Neural cell (in vitro differentiated cells): ENCODE measurements around the gene NSMF. TPM values are rescaled to one million over a fixed set of nuclear protein-coding genes. Genes with fewer than 3 reads are reported as not detected.

Experiments
- H2AFZ ChIP-seq: fragments of 200-600, 300-800 bp; sonication (generic), shearing (Covaris generic); 2 replicates; pipeline ENCODE4 v1.6.0; 2014; ENCODE audit warnings: low read depth, mild to moderate bottlenecking, antibody characterized with exemption, low read length, moderate library complexity
- H3F3A ChIP-seq: fragments of 200-600 bp; shearing (Covaris generic); 2 replicates; pipeline ENCODE4 v1.6.1; 2016; ENCODE audit warnings: mild to moderate bottlenecking, moderate library complexity, mixed read lengths, antibody characterized with exemption, low read length; ENCODE audit not compliant: insufficient read depth, poor library complexity, severe bottlenecking
- H3K27ac ChIP-seq: fragments of 200-600, 300-800 bp; sonication (generic), shearing (Covaris generic); 2 replicates; pipeline ENCODE4 v1.5.1; 2014; ENCODE audit warnings: mild to moderate bottlenecking, low read length, moderate library complexity
- H3K27me3 ChIP-seq: fragments of 300-800, 200-600 bp; sonication (generic), shearing (Covaris generic); 2 replicates; pipeline ENCODE4 v1.6.0; 2014; ENCODE audit warnings: mild to moderate bottlenecking, low read depth, low read length, moderate library complexity; ENCODE audit not compliant: insufficient read depth
- H3K36me3 ChIP-seq: fragments of 300-800, 200-600 bp; sonication (generic), shearing (Covaris generic); 2 replicates; pipeline ENCODE4 v1.5.1; 2014; ENCODE audit warnings: mild to moderate bottlenecking, antibody characterized with exemption, low read length, moderate library complexity; ENCODE audit not compliant: insufficient read depth
- H3K4me2 ChIP-seq: fragments of 300-800, 200-600 bp; sonication (generic), shearing (Covaris generic); 2 replicates; pipeline ENCODE4 v1.6.0; 2014; ENCODE audit warnings: mild to moderate bottlenecking, low read length
- H3K4me3 ChIP-seq: fragments of 300-800, 200-600 bp; sonication (generic), shearing (Covaris generic); 2 replicates; pipeline ENCODE4 v1.5.1; 2014; ENCODE audit warnings: mild to moderate bottlenecking, low read length, moderate library complexity
- H3K79me2 ChIP-seq: fragments of 200-600 bp; shearing (Covaris generic); replicated peaks from 2 replicates; pipeline ENCODE4 v1.6.0; 2014; ENCODE audit warnings: mild to moderate bottlenecking, low read length, moderate library complexity; ENCODE audit not compliant: insufficient read depth
- H3K9ac ChIP-seq: fragments of 300-800, 200-600 bp; sonication (generic), shearing (Covaris generic); 2 replicates; pipeline ENCODE4 v1.6.1; 2016; ENCODE audit warnings: mild to moderate bottlenecking, low read length, mixed read lengths
- H3K9me2 ChIP-seq: fragments of 200-600 bp; shearing (Covaris generic); 2 replicates; pipeline ENCODE4 v1.6.1; 2016; ENCODE audit warnings: mild to moderate bottlenecking, low read length, mixed read lengths; ENCODE audit not compliant: insufficient read depth
- H3K9me3 ChIP-seq: fragments of 200-600, 300-800 bp; sonication (generic), shearing (Covaris generic); 2 replicates; pipeline ENCODE4 v1.6.1; 2016; ENCODE audit warnings: mild to moderate bottlenecking, mixed run types, low read length, moderate library complexity, mixed read lengths
- H4K20me1 ChIP-seq: fragments of 200-600 bp; shearing (Covaris generic); 2 replicates; pipeline ENCODE4 v1.6.1; 2016; ENCODE audit warnings: mild to moderate bottlenecking, mixed run types; ENCODE audit not compliant: insufficient read depth
- CTCF ChIP-seq: fragments of 450-650 bp; IDR thresholded peaks from 2 replicates; pipeline ENCODE4 v1.5.1; 2014; ENCODE audit warnings: antibody characterized with exemption, mild to moderate bottlenecking, moderate library complexity; ENCODE audit not compliant: poor library complexity, severe bottlenecking
- EP300 ChIP-seq: fragments of 450-650 bp; conservative IDR thresholded peaks from 2 replicates; pipeline ENCODE4 v1.6.1; 2014; ENCODE audit warnings: antibody characterized with exemption, mild to moderate bottlenecking, moderate library complexity; ENCODE audit not compliant: poor library complexity, severe bottlenecking
- EZH2 ChIP-seq: fragments of 200-600, 300-800 bp; shearing (Covaris generic), sonication (generic); IDR thresholded peaks from 2 replicates; pipeline ENCODE4 v1.6.1; 2014; ENCODE audit warnings: antibody characterized with exemption, low read length, borderline replicate concordance, mild to moderate bottlenecking; ENCODE audit not compliant: insufficient read depth, poor library complexity, severe bottlenecking
- MXI1 ChIP-seq: fragments of 450-650 bp; conservative IDR thresholded peaks from 2 replicates; pipeline ENCODE4 v1.6.1; 2014; ENCODE audit warnings: antibody characterized with exemption, mild to moderate bottlenecking; ENCODE audit not compliant: poor library complexity, severe bottlenecking
- POLR2AphosphoS5 ChIP-seq: IDR thresholded peaks from 2 replicates; pipeline ENCODE4 v1.6.1; 2012
- RAD21 ChIP-seq: fragments of 450-650 bp; conservative IDR thresholded peaks from 2 replicates; pipeline ENCODE4 v1.6.1; 2014; ENCODE audit warnings: antibody characterized with exemption, mild to moderate bottlenecking, moderate library complexity
- REST ChIP-seq: IDR thresholded peaks from 2 replicates; pipeline ENCODE4 v1.6.1; 2012; ENCODE audit warnings: borderline replicate concordance
- SMC3 ChIP-seq: fragments of 450-650 bp; conservative IDR thresholded peaks from 2 replicates; pipeline ENCODE4 v1.6.1; 2014; ENCODE audit warnings: antibody characterized with exemption, mild to moderate bottlenecking, moderate library complexity; ENCODE audit not compliant: poor library complexity
- TAF1 ChIP-seq: IDR thresholded peaks from 2 replicates; pipeline ENCODE4 v1.6.1; 2012; ENCODE audit warnings: low read depth
- polyA plus RNA-seq: library from polyadenylated mRNA; depleted of rRNA; stranded (reverse); fragments of >200 nt; gene quantifications from 2 replicates; pipeline ENCODE4 v1.2.3, GENCODE V29; 2014

Gene NSMF
- polyA plus RNA-seq, 1 donor from 2014 or later = 51.2 TPM

DNA sequence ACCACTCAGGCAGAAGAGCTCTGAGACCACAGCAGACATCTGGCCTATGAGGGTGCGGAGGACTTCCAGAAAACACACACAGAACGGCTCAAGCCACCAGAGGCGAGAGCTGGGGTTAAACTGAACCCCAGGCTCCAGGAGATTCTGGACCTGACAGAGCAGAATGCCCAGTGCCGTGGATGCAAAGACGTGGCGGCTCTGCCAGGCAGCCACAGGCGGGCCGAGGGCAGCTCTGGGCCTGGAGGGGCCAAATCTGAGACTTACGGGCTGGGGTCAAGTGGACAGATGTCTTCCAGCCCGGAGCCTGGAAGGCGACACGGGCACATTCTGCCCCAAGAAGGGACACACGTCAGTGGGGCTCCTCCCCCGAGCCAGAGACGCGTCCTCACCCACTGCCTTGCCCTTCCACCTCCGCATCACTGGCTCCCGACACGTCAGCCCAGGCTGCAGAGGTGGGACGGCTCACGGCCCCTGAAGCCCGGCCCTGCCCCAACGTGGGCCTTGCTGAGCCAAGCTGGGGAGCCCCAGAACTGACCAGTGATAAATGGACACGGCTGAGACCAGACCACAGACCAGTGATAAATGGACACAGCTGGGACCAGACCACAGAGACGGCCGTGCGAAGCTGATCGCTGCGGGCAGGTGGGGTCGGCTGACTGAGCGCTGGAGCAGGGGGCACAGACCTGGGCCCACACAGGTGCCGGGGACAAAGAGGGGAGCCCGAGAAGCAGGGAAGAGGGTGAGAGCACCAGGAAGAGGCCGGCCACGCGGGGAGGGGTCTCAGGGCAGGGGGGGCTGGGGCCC, 40.9 kb upstream of the NSMF start:
- Histone ChIP-seq H2AFZ (no peak overlapping the region), H3K9me2 (no peaks in the 10 kb centered on the region), H3K27ac (no peak overlapping the region), H3K79me2 (no peaks in the 10 kb centered on the region), H3K4me3 (no peak overlapping the region), H3K9me3 (no peaks in the 10 kb centered on the region), H3K4me2 (no peak overlapping the region), H3K36me3 (no peaks in the 10 kb centered on the region), H3F3A (no peaks in the 10 kb centered on the region), H4K20me1 (no peaks in the 10 kb centered on the region), H3K9ac (no peak overlapping the region), H3K27me3 (no peaks in the 10 kb centered on the region)
- TF ChIP-seq CTCF = no peak
- no peak for TF ChIP-seq EZH2
- TF ChIP-seq MXI1 = no peak
- no peak for TF ChIP-seq TAF1
- TF ChIP-seq EP300 = no peak
- TF ChIP-seq REST = no peak
- no peak for TF ChIP-seq SMC3
- no peak for TF ChIP-seq POLR2AphosphoS5
- no peak for TF ChIP-seq RAD21

- Histone ChIP-seq H3K4me2 (no peak overlapping the region), H2AFZ (no peak overlapping the region), H3K4me3 (no peak overlapping the region), H3F3A (no peaks in the 10 kb centered on the region), H3K27me3 (no peaks in the 10 kb centered on the region), H3K36me3 (no peaks in the 10 kb centered on the region), H3K79me2 (no peaks in the 10 kb centered on the region), H3K9me3 (no peaks in the 10 kb centered on the region), H4K20me1 (no peaks in the 10 kb centered on the region), H3K9ac (no peak overlapping the region), H3K9me2 (no peaks in the 10 kb centered on the region), H3K27ac (no peak overlapping the region)
- no peak for TF ChIP-seq EZH2
Observed at GRCh38 chr9:137499416-137499815, 40.3 kb upstream of the NSMF start.
